GM21390 (cell line): ENCODE measurements around the gene PTH1R.

Source experiments
- ATAC-seq: cut with Tn5 transposase; IDR thresholded peaks from one replicate; pipeline ENCODE4 v1.9.1; 2021; ENCODE audit not compliant: unreplicated experiment

Gene PTH1R

GRCh38 chr3:46863261-46863782 is 14.2 kb upstream of the PTH1R start, which contains the start of gene MYL3:
Gene MYL3 (minus strand): TSS chr3:46863444. CDS start chr3:46863390, 54 bp downstream.
- no peak for ATAC-seq

DNA sequence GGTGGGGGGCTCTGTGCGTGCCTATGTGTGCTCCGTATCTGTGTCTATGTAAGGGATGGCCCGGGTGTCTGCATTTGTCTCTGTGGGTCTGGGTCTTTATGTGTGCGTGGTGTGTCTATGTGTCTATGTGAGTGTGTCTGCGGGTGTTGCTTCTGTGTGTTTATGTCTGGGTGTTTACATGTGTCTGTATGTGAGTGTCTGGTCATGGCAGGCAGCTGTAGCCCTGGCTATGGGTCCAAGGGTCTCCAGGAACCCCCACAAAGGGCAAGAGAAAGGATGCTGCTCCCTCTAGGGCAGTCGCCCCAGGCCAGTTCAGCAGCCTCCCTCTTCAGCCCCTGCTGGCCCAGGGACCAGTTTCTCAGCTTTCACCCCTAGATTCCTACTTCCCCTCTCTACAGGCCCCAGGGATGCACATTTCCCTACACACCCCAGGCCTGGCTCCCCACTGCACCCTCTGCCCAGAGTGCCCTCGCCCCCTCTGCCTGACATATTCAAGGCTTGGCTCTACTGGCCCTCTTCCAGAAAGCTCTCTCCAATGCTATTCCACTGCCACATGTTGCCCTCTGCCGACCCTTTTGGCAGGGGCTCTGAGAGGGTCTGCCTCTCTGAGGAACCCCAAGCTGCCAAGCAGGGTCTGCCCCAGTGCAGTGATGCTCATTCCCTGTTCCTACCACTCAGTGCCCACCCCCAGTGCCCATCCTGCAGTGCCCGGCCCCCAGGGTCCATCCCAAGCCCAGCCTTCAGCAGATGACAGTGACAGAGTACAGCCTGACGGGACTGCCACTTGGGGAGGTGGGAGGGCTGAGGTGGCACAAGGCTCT is 13.2 kb upstream of the PTH1R start:
- ATAC-seq: no peak

DNA sequence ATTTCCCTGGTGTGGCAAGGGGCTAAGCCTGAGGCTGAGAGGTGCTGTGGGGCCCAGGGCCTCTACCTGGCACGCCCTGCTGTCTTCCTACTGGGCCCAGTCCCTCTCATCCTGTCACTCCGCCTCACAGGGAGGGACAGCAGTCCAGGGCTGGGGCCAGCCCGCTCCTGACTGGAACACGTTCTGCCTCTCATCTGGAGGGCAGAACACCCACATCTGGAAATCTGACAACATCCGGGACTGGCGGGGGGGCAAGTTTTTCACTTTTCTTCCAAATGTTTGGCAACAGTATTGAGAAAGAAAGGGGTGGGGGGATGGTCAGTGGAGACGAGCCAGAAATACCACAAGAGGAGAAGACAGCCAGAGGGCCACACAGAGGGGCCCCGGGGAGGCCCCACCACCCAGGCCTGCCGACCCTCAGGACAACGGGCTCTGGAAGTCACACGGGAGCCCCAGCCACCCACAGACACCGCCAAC is 12.5 kb upstream of the PTH1R start:
- ATAC-seq: no peak

DNA sequence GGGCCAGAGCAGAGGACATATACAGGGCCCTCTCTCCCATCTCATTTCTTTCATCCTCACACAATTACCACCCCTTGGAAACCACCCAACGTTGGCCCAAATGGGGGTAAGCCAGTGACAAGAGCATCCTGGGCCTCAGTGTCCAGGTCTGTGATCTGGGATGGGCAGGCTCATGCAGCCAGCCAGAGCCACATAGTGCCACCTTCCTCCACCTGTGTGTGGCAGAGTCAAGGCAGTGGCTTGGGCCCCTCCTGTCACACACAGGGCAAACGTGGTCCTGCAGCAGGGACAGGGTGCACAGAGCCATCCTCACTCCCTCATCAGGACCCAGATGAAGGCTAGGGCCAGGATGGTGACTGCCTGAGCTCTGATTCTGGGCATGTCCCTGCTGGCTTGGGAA is 12.0 kb upstream of the PTH1R start:
- ATAC-seq: no peak

- no peak for ATAC-seq
These were observed 11.4 kb upstream of the PTH1R start for GRCh38 chr3:46866032-46866595.

DNA sequence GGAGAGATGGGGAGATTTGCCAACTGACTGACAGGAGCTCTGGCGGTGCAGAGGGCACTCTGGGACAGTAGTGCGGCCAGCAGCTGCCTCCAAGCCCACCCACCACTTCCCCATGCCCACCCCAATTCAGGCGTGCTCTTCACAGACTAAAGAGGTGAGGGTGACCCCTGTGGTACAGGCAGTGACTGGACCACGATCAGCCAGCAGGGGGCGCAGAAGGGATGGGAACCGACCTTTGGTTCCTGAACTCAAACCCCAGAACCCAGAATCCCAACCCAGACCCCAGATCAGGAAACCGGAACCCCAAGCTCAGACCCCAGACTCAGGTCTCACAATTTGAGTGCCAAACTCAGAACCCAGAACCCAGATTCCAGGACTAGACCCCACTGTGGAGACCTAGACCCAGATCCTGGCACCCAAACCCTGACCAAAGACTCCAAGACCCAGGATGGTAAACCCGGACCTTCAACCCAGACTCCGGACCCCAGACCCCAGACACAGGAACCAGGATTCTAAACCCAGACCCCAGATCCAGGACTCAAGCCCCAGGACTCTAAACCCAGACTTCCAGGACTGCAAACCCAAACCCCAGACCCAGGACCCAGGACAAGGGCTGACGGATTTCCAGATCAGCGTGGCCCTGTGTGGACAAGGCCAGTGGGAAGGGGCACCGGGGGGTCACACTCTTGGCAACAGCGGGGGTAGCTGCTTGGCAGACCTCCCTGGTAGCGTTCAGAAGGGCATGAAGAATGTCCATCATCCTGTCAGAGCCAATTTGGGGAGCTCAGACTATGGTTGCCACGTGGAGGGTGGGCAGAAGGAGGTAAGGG is 10.6 kb upstream of the PTH1R start:
- no peak for ATAC-seq

GRCh38 chr3:46867550-46867898 is 10.0 kb upstream of the PTH1R start:
- ATAC-seq: no peak

DNA sequence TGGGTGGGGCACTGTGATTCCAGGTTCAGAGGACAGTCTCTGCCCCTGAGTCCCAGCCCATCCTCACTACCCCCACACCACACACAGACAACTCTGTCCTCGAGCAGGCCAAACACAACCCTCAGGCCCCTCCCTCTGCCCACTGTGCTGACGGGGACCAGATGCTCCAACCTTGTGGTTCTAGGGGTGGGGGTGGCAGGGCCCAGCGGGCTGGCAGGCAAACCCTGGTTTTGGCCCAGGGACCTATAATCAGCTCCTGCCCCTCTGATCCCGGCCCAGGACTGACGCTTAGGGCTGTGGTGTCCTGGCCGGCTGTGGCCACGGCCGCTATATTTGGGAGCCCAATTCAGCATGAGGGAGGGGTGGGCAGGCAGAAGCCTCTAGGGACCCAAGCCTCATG is 9.2 kb upstream of the PTH1R start:
- ATAC-seq: no peak

GRCh38 chr3:46868948-46869347 is 8.6 kb upstream of the PTH1R start:
- no peak for ATAC-seq

DNA sequence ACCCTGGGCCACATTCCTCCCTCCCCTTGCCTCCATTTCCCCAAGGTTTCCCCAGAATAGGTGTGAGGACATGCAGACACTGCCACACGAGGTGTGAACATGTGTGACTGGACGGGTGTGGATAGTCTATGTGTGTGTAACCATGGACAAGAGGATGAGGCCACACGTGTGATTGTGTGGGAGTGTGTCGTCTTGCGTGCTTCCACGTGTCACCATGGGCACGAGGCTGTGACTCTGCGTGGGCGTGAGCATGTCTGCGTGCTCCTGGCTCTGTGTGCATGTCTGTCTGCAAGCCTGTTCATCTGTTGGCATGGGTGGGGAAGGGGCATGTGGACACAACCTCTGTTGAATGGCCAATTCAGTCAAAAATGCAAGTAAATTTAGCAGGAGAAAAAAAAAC is 8.1 kb upstream of the PTH1R start:
- ATAC-seq: no peak

- no peak for ATAC-seq
These were observed 6.9 kb upstream of the PTH1R start for GRCh38 chr3:46870651-46871050.

DNA sequence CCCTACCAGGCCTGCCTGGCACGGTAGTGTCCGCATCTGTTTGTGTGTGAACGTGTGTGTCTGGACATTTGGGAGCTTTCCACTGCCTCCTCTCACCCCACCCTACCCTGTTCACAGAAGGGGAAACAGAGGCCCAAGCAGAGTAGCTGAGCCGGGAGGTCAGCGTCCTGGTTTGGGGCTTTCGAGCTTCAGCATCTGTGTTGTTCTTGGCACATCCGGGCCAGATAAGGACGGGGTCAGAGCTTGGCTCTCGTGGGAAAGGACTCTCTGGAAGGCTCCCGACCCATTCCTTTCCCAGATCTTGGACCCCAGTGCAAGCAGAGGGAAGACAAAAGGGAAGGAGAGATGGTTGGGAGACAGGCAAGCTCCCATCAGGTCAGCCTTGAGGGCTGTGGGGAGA is 6.3 kb upstream of the PTH1R start:
- ATAC-seq: no peak

- no peak for ATAC-seq
These were observed 4.0 kb upstream of the PTH1R start for GRCh38 chr3:46873521-46873920.

GRCh38 chr3:46874430-46874829 is 3.1 kb upstream of the PTH1R start:
- ATAC-seq: no peak

DNA sequence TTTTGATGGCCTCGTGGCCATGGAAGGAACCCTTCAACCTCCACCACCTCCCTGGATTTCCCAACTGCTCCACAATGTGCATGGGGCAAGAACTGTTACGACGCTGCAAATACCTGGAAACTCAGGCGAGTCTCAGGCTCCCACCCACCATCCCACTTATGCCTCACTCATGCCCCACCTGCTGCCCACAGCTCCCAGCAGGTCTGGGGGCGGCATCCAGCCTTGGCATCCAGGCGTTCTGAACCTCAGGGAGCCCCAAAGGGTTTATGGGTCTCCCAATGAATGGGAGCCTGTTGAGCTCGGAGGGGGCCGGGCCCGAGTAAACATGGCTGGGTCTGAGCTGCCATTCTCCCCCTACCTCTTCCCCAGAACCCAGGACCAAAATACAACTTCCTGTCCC is 2.0 kb upstream of the PTH1R start:
- no peak for ATAC-seq

DNA sequence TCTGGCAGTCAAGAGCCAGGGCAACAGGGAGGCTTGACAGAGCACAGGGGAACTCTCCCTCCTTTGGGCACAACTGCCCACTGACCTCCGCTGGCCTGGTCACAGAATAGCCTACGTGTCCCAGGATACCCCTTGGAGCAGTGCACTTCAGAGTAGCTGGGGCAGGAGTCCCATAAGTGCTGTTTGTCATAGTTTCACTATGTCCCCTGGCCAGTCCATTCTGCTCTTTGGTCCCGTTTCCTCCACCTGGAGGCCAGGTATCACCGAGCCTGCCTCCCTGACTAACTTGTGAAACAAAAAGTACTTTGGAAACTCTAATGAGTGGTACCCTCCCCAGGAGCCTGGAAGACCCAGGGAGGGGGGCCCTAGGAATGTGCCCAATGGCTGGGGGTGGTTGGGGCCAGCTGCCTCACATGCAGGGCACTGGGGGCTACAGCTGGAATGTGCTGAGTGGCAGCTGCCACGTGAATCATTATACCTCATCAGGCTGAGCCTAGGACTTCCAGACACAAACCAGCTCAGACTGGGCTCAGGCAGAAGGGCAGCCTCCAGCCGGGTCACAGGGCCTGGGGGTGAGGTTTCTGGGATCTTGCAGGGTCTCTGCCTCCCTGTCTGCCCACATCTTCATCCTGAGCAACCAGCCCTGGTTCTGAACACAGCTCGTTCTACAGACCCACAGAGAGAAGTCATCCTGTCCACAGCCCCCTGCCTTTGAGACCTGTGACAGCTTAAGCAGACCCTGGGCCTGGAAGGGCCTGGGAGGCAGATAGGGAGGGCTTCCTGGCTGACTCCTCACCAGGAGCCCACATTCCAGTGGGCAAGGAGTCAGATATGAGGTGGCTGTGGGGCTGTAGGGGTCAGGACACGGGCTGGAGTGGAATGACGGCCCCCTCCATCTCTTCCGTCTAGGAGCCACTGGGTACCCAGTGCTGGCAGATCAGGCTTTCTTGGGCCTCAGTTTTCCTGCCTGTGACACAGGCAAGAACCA is 914 bp upstream of the PTH1R start:
- no peak for ATAC-seq

- ATAC-seq: no peak
These were observed 1.4 kb downstream of the PTH1R start for GRCh38 chr3:46878781-46879436.

- no peak for ATAC-seq
These were observed 3.5 kb downstream of the PTH1R start for GRCh38 chr3:46880884-46881595.
